Measurements from ENCODE around the gene DNMT3A. TPM values are rescaled to one million over a fixed set of nuclear protein-coding genes. Genes with fewer than 3 reads are reported as not detected.
A peak's percentile ranks its signal among the peaks of the same experiment; 100 is the strongest.

The DNMT3A gene
- 8.3 TPM for total RNA-seq

DNA sequence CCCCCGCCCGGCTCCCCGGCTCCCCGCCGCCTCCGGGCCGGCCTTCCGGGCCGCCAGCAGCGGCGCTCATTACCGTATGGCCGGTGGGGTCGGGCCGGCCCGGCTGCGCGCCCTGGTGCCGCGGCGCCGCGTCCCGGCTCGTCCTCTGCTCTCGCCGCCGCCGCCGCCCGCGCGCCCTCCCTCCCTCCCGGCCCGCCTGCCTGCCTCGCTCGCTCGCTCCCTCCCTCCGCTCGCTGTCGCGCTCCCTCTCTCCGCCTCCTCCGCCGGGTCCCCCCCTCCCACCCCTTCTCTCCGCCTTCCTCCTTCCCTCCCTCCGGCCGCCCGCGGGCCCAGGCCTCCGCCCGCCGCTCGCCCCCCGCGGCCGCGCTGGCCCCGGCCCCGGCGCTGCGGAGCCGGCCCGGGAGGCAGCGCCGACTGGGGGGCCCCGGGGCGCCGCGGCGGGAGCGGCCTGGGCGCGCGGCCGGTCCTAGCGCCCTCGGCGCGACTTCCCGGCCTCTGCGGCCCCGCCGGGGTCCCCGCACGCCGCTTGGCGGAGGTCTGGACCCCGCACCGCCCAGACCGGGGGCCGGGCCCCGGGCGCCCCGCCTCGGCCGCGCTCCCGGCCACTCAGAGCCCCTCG is at the start of gene DNMT3A:
DNMT3A (minus strand) TSS at position 173 of the 619 bp plus-strand sequence. CDS start 27,941 bp downstream, outside the sequence.
- DNase-seq (ENCODE audit: low spot score) (peak; percentile 77), ATAC-seq (peak; percentile 62)

DNA sequence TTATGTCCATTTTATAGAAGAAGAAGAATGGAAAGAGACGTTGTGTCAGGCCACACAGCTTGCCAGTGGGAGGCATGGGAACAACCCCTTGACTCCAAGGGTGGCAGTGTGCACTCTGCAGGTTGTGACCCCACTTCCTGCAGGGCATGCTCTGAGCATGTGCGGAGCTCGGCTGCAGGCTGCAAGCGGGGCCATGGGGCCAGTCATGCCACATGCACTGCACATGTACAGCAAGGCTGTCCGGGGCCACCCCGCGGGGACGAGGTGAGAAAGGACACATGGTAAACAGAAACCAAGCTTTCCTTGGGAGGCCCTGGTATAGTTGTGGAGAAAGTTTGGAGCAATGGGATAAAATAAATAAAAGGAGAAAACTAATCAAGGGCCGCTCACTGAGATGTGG is 47.4 kb upstream of the DNMT3A start:
- DNase-seq (ENCODE audit: low spot score): peak; percentile 12
- ATAC-seq: no peak

DNA sequence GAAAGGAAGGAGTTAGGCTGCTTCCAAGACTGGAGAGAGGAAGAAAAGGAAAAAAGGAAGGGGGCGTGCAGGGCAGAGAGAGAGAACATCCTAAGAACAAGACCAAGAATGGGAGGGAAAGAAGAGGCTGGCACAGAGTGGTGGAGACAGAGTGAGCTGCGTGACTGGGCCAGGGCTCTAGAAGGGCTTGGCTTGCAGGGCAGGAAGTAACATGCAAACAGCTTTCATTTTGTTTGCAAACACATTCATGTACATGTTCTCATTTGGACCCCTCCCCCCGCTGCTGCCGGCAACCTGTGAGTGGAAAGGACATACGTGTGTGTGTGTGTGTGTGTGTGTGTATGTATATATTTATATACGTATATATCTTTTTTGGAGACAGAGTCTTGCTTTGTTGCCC is 46.8 kb upstream of the DNMT3A start:
- no peak for ATAC-seq

DNA sequence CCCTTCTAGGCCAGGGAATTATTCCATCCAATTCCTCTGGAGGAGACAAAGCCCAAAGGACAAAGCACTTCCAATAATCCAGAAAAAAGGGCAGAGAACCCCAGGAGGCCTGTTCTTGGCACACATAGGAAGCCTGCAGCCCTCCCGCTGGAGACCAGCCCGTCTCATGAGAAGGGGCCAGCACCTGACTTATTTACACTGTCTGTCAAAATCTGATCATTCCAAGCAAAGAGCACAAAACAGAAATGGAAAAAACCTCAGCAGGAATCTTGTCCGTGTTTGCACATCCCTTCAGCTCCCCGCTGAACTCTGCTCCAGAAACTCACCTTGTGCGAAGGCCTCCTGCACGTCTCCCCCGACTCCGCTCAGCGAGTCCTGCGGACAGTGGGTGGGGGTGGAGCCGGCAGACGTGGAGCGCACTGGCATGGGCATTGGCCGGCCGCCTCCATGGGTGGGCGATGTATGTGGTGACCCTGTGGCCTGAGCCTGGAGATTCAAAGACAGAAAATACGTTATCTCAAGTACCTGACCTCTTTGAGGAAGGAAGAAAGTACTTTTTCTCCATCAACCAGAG is 46.2 kb upstream of the DNMT3A start:
- ATAC-seq: no peak
- peak; percentile 39 for DNase-seq (ENCODE audit: low spot score)

More for the DNA sequence above, 46.8 kb upstream of the DNMT3A start:
- peak; percentile 10 for DNase-seq (ENCODE audit: low spot score)

DNA sequence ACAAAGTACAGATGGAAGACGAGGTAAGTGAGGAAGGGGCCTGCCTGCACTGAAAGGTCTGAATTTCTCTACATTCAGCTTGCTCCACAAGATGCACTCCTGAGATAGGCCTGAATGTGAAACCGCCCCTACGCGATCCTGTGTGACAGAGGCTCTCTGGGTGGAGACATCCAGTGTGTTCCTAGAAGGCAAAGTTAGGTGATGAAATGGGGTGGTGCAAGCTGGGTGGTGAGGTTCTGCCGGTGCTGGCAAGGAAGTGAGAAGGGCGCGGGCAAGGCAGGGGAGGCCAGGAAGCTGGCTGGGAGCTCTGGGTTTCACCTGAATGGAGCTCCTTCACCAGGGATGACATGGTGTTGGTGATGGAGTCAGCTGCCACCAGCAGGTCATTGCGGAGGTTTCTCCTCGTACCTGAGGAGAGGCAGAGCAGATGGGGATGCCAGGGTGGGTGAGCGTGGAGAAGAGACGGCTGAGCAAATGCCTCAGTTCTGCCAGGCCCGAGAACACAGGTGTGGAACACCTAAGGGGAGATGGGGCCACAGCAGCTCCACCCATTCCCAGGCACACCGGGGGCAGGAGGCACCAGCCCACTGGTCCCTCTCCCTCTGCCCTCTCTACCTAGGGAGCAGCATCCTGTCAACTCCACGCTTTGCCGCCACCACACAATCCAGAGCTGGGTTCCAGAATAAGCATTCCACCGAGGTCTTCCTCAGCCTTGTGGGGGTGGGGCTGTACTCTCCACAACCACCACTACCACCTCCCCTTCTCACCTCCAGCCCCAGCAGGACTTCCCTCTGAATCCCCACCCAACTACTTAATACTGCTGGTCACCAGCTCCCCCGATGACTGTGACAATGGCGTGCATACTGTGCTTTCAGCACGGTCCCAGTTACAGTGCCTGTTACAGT is 45.5 kb upstream of the DNMT3A start:
- ATAC-seq (no peak), DNase-seq (ENCODE audit: low spot score) (peak; percentile 19)

DNA sequence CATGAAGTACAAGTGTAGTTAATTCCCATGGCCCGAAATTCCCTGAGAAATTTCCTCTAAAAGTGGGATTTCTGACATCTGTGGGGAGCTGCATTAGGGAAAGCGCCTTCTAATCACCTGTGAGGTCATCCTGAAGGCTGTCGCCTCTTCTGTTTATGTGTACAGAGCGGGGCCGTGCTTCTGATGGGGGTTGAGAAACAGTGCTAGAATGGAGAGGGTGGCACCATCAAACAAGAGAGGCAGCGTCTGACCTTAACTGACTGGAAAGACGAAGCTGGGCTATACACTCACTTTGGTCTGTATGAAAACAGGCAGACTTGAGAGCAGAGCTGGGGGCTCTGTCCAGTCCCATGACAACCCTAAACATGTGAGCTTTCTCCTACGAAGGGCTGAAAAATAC is 44.2 kb upstream of the DNMT3A start:
- DNase-seq (ENCODE audit: low spot score) (no peak), ATAC-seq (no peak)

DNA sequence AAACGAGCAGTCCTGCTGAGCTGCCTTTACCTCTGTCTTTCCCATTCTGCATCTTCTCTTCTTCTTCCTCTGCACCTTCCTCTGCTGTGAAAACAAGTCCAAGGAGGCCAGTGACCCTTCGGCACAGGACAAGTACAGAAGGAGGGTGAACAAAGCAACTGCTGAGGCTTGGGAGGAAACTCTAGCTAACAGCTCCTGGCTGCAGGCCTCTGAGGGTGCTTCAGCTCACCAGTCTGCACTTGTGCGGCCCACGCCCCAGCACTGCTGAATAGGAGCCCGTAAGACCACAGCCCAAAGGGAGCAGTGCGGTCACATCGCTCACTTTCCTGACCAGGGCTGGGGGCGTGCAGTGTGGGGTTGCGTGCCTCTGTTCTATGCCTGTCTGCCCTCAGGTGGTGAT is 42.1 kb upstream of the DNMT3A start:
- ATAC-seq: no peak
- peak; percentile 32 for DNase-seq (ENCODE audit: low spot score)

DNA sequence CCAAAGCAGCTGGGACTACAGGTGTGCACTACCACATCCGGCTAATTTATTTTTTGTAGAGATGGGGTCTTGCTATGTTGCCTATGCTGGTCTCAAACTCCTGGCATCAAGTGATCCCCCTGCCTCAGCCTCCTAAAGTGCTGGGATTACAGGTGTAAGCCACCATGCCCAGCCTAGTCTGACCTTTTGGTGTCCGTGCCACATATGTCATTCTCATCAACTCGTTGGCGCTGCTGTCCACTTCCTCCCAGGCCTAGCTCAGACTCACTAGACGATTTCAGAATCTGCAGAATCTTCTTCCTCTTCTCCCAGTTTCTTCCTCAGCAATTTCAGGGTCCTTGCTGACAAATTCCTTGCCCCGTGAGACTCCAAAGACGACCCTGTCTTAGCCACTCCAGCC is 39.8 kb upstream of the DNMT3A start:
- no peak for DNase-seq (ENCODE audit: low spot score)
- no peak for ATAC-seq

DNA sequence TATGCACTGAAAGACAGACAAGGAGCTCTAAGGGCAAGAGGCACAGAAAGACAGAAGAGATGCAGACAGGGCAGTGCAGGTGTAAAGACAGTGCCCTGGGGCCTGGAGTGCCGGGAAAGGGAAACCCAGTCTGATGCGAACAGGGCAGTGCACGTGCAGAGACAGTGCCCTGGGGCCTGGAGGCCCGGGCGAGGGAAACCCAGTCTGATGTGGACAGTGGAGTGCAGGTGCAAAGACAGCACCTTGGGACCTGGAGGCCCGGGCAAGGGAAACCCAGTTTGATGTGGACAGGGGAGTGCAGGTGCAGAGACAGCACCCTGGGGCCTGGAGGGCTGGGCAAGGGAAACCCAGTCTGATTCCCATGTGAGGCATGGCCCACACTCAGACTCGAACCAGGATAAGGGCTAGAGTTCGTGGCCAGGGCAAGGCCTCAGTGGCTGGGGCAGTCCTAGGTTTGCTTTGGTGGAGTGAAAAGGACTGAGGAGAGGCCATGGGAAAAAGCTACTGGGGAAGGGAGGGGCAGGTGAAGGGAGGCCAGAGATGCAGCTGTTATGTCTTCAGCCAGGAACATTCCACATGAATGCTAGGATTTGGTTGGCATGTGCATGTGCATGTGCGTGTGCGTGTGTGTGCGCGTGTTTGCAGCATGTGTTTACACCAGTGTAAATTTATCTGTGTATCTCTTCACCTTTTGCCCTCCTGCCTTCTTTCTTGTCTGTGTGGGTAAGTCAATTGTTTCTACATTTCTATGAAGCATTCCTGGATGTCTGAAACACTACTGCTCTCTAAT is 39.1 kb upstream of the DNMT3A start:
- ATAC-seq: no peak
- peak; percentile 30 for DNase-seq (ENCODE audit: low spot score)

DNA sequence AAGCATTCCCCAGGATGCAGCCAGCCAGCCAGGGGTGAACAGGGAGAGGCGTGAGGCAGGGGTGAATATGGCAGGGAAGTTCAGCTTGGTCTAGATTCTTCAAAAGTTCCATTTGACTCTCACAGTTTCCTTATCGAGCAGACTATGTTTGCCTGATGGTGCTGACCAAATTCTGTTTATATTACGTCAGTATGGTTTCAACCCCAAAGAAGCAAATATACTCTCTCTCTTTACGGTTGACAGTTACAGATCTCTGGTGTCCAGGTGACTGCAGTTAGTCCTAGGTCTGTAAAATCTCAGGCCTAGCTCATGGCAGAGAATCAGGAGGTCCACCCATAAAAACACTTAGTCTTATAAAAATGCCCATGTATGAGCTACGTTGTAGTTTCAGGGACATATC is 38.3 kb upstream of the DNMT3A start:
- no peak for ATAC-seq
- peak; percentile 21 for DNase-seq (ENCODE audit: low spot score)

DNA sequence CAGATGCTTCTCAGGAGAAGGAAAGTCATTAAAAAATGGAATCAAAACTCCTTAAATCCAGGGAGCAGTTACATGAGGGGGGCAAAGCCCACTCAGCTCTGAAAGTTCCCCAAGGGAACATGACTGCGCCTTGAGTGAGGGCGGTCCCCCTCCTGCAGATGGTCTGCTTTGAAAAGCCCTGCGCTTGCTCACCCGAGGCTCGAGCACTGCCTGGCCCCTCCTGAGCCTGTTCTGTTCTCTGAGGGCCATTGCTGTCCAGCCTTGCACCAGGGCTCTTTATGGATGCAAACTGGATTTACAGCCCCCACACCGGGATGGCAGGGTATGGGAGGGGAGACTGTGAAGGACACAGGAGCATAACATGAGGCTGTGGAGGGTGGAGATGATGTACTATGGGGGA is 37.8 kb upstream of the DNMT3A start:
- ATAC-seq (no peak), DNase-seq (ENCODE audit: low spot score) (peak; percentile 18)

DNA sequence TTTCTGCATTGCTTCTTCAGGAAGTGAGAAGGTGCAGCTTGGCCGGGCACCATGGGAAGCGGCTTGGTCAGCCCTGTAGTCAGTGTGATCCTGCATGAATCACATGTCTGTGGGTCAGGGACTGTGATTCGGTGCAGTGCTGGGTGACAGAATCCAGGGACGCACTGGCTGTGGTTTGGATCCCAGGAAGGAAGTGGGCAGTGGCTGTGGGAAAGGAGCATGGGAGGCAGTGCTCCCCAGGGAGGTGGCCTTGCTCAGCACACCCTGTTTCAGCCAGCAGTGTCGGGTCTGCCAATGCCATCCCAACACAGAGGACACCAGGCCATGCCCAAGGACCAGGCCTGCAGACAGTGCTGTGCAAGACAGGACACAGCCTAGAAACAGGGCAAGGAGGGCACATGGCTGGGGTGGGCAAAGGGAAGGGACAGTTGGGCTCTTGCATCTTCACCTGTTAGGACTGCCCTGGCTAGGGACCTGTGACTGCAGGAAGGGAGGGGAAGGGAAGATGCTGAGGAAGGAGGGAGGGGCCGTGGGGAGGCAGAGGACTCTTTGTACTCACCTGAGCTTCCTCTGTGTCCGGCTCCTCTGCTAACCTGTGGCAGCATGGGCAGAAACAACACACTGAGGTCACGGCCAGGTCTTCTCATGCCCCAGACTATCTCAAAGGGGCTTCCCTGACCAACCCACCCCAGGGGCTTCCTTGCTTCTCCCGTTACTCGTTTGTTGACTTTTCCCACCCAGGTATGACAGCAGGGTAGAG is 37.2 kb upstream of the DNMT3A start:
- DNase-seq (ENCODE audit: low spot score): peak; percentile 35
- no peak for ATAC-seq

DNA sequence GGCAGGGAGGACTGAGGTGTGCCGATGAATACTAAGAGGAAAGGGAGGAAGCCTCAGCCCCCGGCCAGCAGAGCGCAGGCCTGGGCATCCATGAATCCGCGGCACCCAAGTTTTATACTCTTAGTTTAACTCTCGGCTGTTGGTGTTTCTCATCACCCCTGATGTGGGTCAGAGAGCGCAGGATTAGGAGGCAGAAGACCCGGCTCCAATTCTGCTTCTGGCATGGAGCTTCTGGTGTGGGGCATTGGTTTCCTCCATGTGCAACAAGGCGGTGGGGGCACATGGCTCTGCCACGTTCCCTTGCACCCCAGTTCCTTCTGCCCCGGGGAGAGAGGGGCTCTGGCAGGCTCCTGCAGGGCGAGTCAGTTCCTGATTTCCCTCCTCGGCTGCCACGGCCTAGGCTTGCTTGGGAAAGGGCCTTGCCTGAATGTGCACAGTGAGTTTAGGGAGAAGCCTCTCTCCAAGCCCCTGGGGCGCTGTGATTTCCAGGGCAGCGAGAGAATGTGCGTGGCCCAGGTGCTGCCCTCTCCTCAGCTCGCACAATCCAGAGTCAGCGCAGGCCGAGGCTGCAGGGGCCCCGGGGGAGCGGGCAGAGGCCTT is 36.2 kb upstream of the DNMT3A start:
- DNase-seq (ENCODE audit: low spot score) (peak; percentile 39), ATAC-seq (no peak)

DNA sequence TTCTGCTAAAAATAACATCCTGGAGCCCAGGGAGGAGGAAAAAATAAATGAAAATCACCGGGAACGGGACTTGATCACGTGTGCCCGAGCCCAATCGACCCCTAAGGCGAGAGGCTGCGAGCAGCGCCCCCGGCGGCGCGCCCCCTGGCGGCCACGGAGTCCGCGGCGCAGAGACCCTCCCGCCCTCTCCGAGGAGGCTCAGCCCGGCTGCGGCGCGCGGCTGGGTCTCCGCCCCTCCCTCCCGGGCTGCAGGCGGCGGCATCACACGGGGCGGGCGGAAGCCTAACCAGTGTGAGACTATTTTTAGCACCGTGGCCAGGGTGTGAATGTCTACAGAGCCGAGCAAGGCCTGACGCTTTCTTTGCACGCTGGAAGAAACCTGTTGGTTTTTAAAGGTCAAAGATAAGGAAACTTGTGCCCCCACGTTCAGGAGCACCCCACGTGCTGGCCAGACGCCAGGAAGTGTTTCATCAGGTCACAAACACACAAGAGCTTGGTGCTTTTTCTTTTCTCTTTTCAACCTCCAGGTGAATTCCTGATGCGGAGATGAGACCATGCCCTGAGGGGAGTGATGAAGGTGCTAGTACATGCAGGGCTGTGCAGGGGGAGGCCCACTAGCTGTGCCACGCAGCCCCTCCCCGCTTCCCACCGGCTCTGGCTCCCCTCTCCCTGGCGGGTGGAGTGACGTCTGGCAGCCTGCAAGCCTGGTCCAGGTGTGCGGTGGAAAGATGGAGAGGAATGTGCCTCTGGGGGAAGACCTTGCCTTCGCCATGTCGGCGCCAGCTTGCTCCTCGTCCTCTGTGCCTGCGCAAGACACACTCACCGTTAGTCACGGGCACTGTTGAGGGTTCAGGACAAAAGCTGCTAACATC is 35.3 kb upstream of the DNMT3A start:
- ATAC-seq: peak; percentile 71

DNA sequence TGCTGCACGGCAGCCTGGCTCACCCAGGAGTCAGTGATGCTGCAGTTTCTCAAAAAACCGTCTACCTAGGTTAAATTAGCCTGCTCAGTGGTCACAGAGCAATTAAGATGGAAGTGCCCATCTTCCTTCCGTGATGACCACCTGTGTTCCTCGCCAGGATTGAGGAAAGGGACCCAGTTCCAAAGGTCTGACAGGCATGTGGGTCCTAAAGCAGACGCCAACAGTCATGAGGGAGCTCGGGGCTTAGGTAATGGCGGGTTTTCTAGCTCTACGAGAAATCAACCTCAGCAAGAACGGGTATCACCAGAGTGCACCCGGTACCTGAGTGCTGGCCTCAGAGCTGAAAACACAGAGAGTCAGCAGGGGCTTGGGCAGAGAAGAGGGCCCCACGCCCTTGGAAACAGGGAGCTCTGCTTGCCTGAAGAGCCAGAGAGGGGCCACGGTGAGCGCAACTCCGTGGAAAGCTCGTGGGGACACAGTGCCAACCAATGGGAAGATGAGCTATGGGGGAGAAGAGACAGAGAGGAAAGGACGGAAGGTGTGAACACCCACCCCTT is 34.3 kb upstream of the DNMT3A start:
- DNase-seq (ENCODE audit: low spot score) (peak; percentile 42), ATAC-seq (no peak)

More for the DNA sequence above, 35.3 kb upstream of the DNMT3A start:
- DNase-seq (ENCODE audit: low spot score): peak; percentile 66

DNA sequence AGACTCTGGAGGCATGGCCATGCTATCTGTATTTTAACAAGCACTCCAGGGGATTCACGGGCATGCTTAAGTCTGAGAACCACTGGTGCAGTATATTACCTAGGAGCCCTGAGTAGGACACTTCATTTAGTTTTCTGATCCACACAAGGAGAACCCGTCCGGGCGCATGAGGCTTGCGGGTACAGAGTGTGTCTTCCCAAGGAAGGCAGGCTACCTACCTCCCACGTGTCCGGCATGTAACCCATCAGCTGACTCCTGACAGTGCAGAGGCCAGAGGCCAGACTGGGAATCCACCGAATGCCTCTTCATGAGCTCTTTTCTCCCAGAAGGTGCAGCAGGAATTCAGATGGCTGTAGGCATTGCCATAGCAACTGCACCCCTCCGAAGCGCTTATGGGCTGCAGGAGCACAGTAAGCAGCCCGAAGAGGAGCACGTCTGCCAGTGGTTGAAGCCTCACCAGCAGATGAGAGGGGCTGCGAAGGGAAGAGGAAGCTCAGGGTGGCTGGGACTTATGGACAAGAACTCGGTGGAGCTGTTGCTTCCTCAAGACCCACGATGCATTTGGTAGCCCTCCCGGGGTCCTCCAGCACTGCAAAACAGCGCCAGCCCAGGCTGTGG is 33.8 kb upstream of the DNMT3A start:
- ATAC-seq: no peak
- peak; percentile 40 for DNase-seq (ENCODE audit: low spot score)

DNA sequence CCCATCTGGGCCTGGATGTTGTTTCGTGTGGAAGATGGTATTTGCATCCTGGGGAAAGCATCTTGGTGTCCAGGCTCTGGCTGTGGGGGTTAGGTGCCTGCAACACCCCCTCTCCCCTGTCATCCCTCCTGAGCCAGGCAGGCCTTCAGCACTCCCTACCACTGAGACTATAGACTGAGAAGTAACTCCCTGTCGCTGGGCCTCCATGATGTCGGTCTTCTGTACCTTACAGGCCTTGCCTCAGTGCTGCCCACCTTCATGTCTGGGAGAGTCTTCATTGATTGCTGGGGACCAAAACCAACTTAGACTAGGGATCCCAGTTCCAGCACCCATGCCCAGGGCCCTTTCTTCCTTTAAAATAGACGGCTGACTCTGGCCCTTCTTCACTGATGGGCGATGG is 33.1 kb upstream of the DNMT3A start:
- DNase-seq (ENCODE audit: low spot score) (peak; percentile 28), ATAC-seq (no peak)

DNA sequence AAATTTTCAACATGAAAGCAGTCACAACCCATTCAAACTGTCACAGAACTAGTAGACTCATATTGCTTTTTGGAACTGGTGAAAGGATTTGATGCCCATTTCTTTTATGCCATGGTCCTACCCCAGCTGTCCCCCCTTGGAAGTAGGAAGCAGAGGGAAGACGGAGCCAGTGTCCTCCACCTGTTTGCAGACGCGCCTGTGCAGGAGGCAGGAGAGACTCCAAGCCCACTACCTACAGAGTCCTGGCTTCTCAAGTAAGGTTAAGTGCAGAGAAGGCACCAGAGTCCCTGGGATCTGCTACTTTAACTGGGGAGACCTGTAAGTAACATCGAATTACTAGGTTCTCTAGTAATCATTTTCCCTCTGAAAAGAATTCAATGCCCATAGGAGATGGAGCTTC is 32.7 kb upstream of the DNMT3A start:
- no peak for ATAC-seq
- DNase-seq (ENCODE audit: low spot score): peak; percentile 33

Data from left lobe of liver (tissue), 2 donors.